ENCODE data around the gene CCDC40. TPM values are rescaled to one million over a fixed set of nuclear protein-coding genes. Genes with fewer than 3 reads are reported as not detected.

Gene CCDC40
- total RNA-seq, 1 donor: 6.9 TPM

- DNase-seq (ENCODE audit: low read depth): peak; percentile 17
- no peak for TF ChIP-seq CTCF (IDR thresholded peaks at IDR 0.05; ENCODE audit: insufficient read depth, low read depth, low read length)
- H3K4me3 ChIP-seq (ENCODE audit: low read depth, low read length): no peak overlapping the region
These were observed 12.8 kb upstream of the CCDC40 start for GRCh38 chr17:80023481-80024205.

GRCh38 chr17:80024206-80024972 lies 12.1 kb upstream of the CCDC40 start:
- no peak for DNase-seq (ENCODE audit: low read depth)
- no peak overlapping the region for H3K4me3 ChIP-seq (ENCODE audit: low read depth, low read length)
- TF ChIP-seq CTCF (IDR thresholded peaks at IDR 0.05; ENCODE audit: insufficient read depth, low read depth, low read length): no peak

GRCh38 chr17:80025140-80025539 lies 11.3 kb upstream of the CCDC40 start:
- peak; percentile 52 for DNase-seq (ENCODE audit: low read depth)
- TF ChIP-seq CTCF (IDR thresholded peaks at IDR 0.05; ENCODE audit: insufficient read depth, low read depth, low read length): no peak
- no peak overlapping the region for H3K4me3 ChIP-seq (ENCODE audit: low read depth, low read length)

- TF ChIP-seq CTCF (IDR thresholded peaks at IDR 0.05; ENCODE audit: insufficient read depth, low read depth, low read length): no peak
- DNase-seq (ENCODE audit: low read depth): no peak
- H3K4me3 ChIP-seq (ENCODE audit: low read depth, low read length): no peak overlapping the region
These were observed 10.6 kb upstream of the CCDC40 start for GRCh38 chr17:80025796-80026195.

GRCh38 chr17:80026359-80027042 lies 9.9 kb upstream of the CCDC40 start:
- TF ChIP-seq CTCF (IDR thresholded peaks at IDR 0.05; ENCODE audit: insufficient read depth, low read depth, low read length): no peak
- H3K4me3 ChIP-seq (ENCODE audit: low read depth, low read length): no peak overlapping the region

DNA sequence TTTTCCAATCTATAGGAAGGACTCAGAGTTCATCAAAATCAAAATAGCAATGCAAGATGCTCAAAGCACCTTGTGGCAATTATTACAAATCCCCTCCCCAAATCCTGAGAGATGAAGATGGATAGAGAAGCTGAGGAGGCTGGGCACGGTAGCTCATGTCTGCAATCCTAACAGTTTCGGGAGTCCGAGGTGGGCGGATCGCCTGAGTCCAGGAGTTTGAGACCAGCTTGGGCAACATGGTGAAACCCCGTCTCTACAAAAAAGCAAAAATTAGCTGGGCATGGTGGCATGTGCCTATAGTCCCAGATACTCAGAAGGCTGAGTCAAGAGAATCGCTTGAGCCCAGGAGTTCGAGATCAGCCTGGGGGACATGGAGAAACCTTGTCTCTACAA lies 9.4 kb upstream of the CCDC40 start:
- no peak for DNase-seq (ENCODE audit: low read depth)
- TF ChIP-seq CTCF (IDR thresholded peaks at IDR 0.05; ENCODE audit: insufficient read depth, low read depth, low read length): no peak
- no peak overlapping the region for H3K4me3 ChIP-seq (ENCODE audit: low read depth, low read length)

More at GRCh38 chr17:80026359-80027042, 9.9 kb upstream of the CCDC40 start:
- no peak for DNase-seq (ENCODE audit: low read depth)

Data from fibroblast of villous mesenchyme (primary cell).